Astrocyte (in vitro differentiated cells and primary cell): Measurements from ENCODE around the gene FAM13A.

Source experiments
- EZH2 ChIP-seq: IDR thresholded peaks from 2 replicates; pipeline ENCODE4 v1.6.1; 2012; ENCODE audit warnings: mild to moderate bottlenecking, low read length, inconsistent platforms; ENCODE audit not compliant: insufficient read depth
- TF ChIP-seq, protein P1 (sequence below): IDR thresholded peaks from 2 replicates; pipeline ENCODE4 v1.5.1; 2011; ENCODE audit warnings: low read depth, mild to moderate bottlenecking, inconsistent platforms, low read length, moderate library complexity; ENCODE audit not compliant: insufficient read depth

DNA sequence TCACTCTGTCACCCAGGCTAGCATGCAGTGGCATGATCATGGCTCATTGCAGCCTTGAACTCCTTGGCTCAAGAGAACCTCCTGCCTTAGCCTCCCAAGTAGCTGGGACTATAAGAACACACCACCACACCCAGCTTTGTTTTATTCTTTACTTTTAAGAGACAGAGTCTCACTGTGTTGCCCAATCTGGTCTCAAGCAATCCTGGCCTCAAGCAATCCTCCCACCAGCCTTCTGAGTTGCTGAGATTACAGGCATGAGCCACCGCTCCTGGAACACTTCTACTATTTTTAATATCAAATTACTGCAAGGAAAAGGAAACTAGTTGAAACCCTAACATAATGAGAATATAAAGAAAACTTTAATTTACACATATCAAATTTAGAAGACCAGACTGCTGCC is 85.4 kb downstream of the FAM13A start:
- TF ChIP-seq, protein P1, sequence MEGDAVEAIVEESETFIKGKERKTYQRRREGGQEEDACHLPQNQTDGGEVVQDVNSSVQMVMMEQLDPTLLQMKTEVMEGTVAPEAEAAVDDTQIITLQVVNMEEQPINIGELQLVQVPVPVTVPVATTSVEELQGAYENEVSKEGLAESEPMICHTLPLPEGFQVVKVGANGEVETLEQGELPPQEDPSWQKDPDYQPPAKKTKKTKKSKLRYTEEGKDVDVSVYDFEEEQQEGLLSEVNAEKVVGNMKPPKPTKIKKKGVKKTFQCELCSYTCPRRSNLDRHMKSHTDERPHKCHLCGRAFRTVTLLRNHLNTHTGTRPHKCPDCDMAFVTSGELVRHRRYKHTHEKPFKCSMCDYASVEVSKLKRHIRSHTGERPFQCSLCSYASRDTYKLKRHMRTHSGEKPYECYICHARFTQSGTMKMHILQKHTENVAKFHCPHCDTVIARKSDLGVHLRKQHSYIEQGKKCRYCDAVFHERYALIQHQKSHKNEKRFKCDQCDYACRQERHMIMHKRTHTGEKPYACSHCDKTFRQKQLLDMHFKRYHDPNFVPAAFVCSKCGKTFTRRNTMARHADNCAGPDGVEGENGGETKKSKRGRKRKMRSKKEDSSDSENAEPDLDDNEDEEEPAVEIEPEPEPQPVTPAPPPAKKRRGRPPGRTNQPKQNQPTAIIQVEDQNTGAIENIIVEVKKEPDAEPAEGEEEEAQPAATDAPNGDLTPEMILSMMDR, result no peak
- TF ChIP-seq EZH2, result no peak
